Peyer's patch (tissue), 4 donors: ENCODE results near the gene TFAP2B.

ENCODE experiments used
- CTCF ChIP-seq, 6 experiments: fragments of 450-650 bp in 4 of 6; fragments of 200-600 bp in 2 of 6; sonication (generic) in 1 of 6; IDR thresholded peaks; one replicate each; pipeline ENCODE4 v1.5.1; 2017 to 2019; ENCODE audit warnings: antibody characterized with exemption in 6 of 6, mild to moderate bottlenecking in 3 of 6, moderate library complexity in 1 of 6
- POLR2A ChIP-seq, 2 donors: fragments of 450-650 bp; IDR thresholded peaks; one replicate each; pipeline ENCODE4 v1.5.1; 2017; ENCODE audit warnings: antibody characterized with exemption in 2 of 2, mild to moderate bottlenecking in 2 of 2, moderate library complexity in 2 of 2

GRCh38 chr6:50826037-50826761, 7.5 kb downstream of the TFAP2B start:
- no peak for TF ChIP-seq CTCF (IDR thresholded peaks at IDR 0.05)
- TF ChIP-seq POLR2A (IDR thresholded peaks at IDR 0.05): no peak
